Heart left ventricle (tissue), 13 donors: ENCODE measurements around the gene IL31RA.

Source experiments
- POLR2A ChIP-seq, 2 donors: fragments of 450-650 bp; IDR thresholded peaks; one replicate each; pipeline ENCODE4 v1.6.1; 2017; ENCODE audit warnings: antibody characterized with exemption in 2 of 2, mild to moderate bottlenecking in 2 of 2, moderate library complexity in 2 of 2
- TF ChIP-seq, protein P1 (sequence below), 12 donors: fragments of 200-600 bp; sonication (generic) in 4 of 12; IDR thresholded peaks; one replicate each; pipeline versions ENCODE4 v1.5.0 to v1.8.0; 2018 to 2022; ENCODE audit warnings: antibody characterized with exemption in 12 of 12, mild to moderate bottlenecking in 5 of 12
- donor health status: ischemic (EF 13 %, LVEDD 7.1; RV severe dilation, severe dysfunction).
- donor health status: DM: no; HTN: yes; CAD: no.
- donor health status: DM: no; HTN: no; CAD: no.
- donor health status: ischemic (EF 25% LVEDD 6.9; RV normal size, moderate dysfunction).
- donor health status: ischemic (EF 25% LVEDD 5.7; RV mildly dilated, moderate dysfunction).
- donor health status: ischemic (EF 35%, LVEDD 5.7; RV mildly dilated, moderate dysfunction).
- donor health status: nonischemic (EF 11% LVEDD 7.7; RV severe dilation, severe dysfunction).
- donor health status: DM: yes; HTN: yes; CAD: no.
- donor health status: PGD.
- donor health status: ischemic (EF 29% LVEDD 5.4; RV normal size, mild dysfunction).
- donor health status: nonischemic (EF 23%, LVEDD 6.1; RV moderate dilation, normal function).

DNA sequence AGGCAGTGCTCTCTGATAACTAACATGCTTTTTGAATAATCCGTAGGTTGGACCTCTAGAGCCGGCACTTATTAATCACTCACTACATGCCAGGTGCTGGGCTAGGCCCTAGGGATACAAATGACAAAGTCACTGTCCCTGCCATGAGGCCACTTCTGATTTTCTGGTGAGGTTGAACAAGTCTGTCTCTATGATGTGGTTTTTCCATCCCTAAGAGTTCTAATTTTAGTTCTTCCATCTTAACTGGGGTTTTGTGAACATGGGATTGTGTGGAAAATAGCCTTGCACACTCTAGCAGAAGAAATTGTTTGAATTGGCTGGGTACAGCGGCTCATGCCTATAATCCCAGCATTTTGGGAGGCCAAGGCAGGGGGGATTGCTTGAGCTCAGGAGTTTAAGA, 64.6 kb downstream of the IL31RA start:
- no peak for TF ChIP-seq POLR2A (IDR thresholded peaks at IDR 0.05)
- TF ChIP-seq, protein P1, sequence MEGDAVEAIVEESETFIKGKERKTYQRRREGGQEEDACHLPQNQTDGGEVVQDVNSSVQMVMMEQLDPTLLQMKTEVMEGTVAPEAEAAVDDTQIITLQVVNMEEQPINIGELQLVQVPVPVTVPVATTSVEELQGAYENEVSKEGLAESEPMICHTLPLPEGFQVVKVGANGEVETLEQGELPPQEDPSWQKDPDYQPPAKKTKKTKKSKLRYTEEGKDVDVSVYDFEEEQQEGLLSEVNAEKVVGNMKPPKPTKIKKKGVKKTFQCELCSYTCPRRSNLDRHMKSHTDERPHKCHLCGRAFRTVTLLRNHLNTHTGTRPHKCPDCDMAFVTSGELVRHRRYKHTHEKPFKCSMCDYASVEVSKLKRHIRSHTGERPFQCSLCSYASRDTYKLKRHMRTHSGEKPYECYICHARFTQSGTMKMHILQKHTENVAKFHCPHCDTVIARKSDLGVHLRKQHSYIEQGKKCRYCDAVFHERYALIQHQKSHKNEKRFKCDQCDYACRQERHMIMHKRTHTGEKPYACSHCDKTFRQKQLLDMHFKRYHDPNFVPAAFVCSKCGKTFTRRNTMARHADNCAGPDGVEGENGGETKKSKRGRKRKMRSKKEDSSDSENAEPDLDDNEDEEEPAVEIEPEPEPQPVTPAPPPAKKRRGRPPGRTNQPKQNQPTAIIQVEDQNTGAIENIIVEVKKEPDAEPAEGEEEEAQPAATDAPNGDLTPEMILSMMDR (IDR thresholded peaks at IDR 0.05) = no peak
